ENCODE results near the gene ACTG1. TPM values are rescaled to one million over a fixed set of nuclear protein-coding genes. Genes with fewer than 3 reads are reported as not detected.

ACTG1 gene
- total RNA-seq, 8 experiments from 2014 or later = 2,076 to 6,877 (median 3,447) TPM

DNA sequence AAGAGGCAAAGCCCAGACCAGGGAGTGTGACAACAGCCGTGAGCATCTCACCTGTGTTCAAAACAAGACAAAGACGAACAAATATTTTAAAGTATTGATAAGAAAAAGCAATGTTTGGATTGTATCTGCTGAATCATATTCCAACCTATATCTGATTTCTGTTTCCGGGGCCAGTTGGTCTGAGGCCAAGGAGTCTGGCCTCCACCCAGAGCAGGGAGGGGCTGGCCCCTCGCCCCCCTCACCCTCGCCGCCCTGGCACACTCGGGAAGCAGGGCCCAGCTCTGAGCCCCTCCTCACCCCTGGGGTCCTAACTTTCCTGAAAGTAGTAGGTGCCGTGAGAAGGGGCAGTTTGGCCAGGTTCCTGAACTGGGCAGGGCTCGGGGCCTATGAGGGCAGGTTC, 48.0 kb downstream of the ACTG1 start:
- in situ Hi-C loops (cut with MboI; ENCODE audit: low pct_unique_long_range_greater_than_20kb in 2 of 9, low sequenced_read_pairs in 9 of 9, unreplicated experiment in 9 of 9) = no loop called here
- peaks cover 42 to 44% of the 10 kb centered on the region in 2 donors for H3K4me1 ChIP-seq (replicated peaks in 1 of 2)
- no peak overlapping the region for H3K27ac ChIP-seq
- 40 to 90% (median 83%) methylated on average over 1 to 5 of the region's 9 CpGs; no CpG with 5 or more reads in 5 of the 10 experiments for WGBS, 10 experiments
- no peak for ATAC-seq (replicated peaks in 6 of 8)
- no peak overlapping the region for H3K4me3 ChIP-seq

DNA sequence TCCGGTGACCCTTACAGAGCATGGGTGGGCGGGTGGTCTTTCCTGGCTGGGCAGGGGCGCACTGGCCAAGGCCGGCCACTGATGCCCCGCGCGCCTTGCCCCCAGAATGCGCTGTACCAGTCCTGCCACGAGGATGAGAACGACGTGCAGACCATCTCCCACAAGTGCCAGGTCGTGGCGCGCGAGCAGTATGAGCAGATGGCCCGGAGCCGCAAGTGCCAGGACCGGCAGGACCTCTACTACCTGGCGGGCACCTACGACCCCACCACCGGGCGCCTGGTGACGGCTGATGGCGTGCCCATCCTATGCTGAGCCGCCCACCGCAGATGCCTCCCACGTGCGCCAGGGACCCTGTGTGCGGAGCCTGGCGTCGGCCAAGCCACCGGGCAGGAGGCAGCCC, 49.1 kb downstream of the ACTG1 start:
- peaks cover 33 to 34% of the 10 kb centered on the region in 2 donors for H3K4me1 ChIP-seq (replicated peaks in 1 of 2)
- 90 to 100% (median 98%) methylated on average over 2 to 21 of the region's 32 CpGs; no CpG with 5 or more reads in 5 of the 10 experiments for WGBS, 10 experiments
- H3K27ac ChIP-seq = no peak overlapping the region
- no peak overlapping the region for H3K4me3 ChIP-seq
- ATAC-seq (replicated peaks in 6 of 8) = no peak
- in situ Hi-C loops (cut with MboI; ENCODE audit: low pct_unique_long_range_greater_than_20kb in 2 of 9, low sequenced_read_pairs in 9 of 9, unreplicated experiment in 9 of 9) = no loop called here

- H3K4me1 ChIP-seq (replicated peaks in 1 of 2) = peaks cover 24 to 25% of the 10 kb centered on the region in 2 donors
- H3K27ac ChIP-seq = no peak overlapping the region
- no peak for ATAC-seq (replicated peaks in 6 of 8)
- no peak overlapping the region for H3K4me3 ChIP-seq
- in situ Hi-C loops (cut with MboI; ENCODE audit: low pct_unique_long_range_greater_than_20kb in 2 of 9, low sequenced_read_pairs in 9 of 9, unreplicated experiment in 9 of 9) = no loop called here
- WGBS, 10 experiments = 93 to 100% methylated on average over 1 to 3 of the region's 33 CpGs; no CpG with 5 or more reads in 8 of the 10 experiments
Observed at GRCh38 chr17:81462506-81463125, 50.0 kb downstream of the ACTG1 start.

- in situ Hi-C loops (cut with MboI; ENCODE audit: low pct_unique_long_range_greater_than_20kb in 2 of 9, low sequenced_read_pairs in 9 of 9, unreplicated experiment in 9 of 9) = no loop called here
- Histone ChIP-seq H3K4me1 (replicated peaks in 1 of 2) (peaks cover 21 to 22% of the 10 kb centered on the region in 2 donors), H3K4me3 (no peak overlapping the region), H3K27ac (no peak overlapping the region)
- ATAC-seq (replicated peaks in 6 of 8) = no peak
- 80 to 100% (median 96%) methylated on average over 1 to 10 of the region's 50 CpGs; no CpG with 5 or more reads in 6 of the 10 experiments for WGBS, 10 experiments
Observed at GRCh38 chr17:81461607-81462500, 50.7 kb downstream of the ACTG1 start.

- Histone ChIP-seq H3K27ac (no peak overlapping the region), H3K4me3 (no peak overlapping the region), H3K4me1 (replicated peaks in 1 of 2) (peaks cover 18 to 22% of the 10 kb centered on the region in 2 donors)
- no CpG with 5 or more reads among the region's 43 CpGs for WGBS, 10 experiments
- in situ Hi-C loops (cut with MboI; ENCODE audit: low pct_unique_long_range_greater_than_20kb in 2 of 9, low sequenced_read_pairs in 9 of 9, unreplicated experiment in 9 of 9) = no loop called here
- no peak for ATAC-seq (replicated peaks in 6 of 8)
Observed at GRCh38 chr17:81460856-81461460, 51.6 kb downstream of the ACTG1 start.

Other genes with a start within 250 kb of the ACTG1 start
- 10 to 100 TPM; 29.0 to 57.1 (median 49.1) TPM for gene SLC38A10, start 217.5 kb downstream of the ACTG1 start, total RNA-seq
- gene BAHCC1, start 117.3 kb downstream of the ACTG1 start, total RNA-seq = 10 to 100 TPM in 4 of 8 experiments, 1 to 10 TPM in 4; 1.9 to 19.5 (median 10.4) TPM
- 1 to 10 TPM in 4 of 8 experiments, under 1 TPM in 4; 0.36 to 3.0 (median 1.2) TPM for gene FSCN2, start 15.6 kb upstream of the ACTG1 start, total RNA-seq
- 10 to 100 TPM; 13.9 to 34.9 (median 22.8) TPM for gene FAAP100, start 39.6 kb upstream of the ACTG1 start, total RNA-seq
- 10 to 100 TPM; 19.3 to 78.3 (median 41.8) TPM for gene NPLOC4, start 124.3 kb upstream of the ACTG1 start, total RNA-seq
- gene TSPAN10, start 124.4 kb upstream of the ACTG1 start, total RNA-seq = 1 to 10 TPM in 3 of 8 experiments, under 1 TPM in 4, not detected in 1; 0.22 to 1.2 (median 1.00) TPM
- under 1 TPM in 6 of 8 experiments, not detected in 2; 0.20 to 0.79 (median 0.55) TPM for gene PDE6G, start 143.7 kb upstream of the ACTG1 start, total RNA-seq
- 10 to 100 TPM; 20.2 to 85.8 (median 33.6) TPM for gene OXLD1, start 153.8 kb upstream of the ACTG1 start, total RNA-seq
- gene CCDC137, start 153.9 kb upstream of the ACTG1 start, total RNA-seq = 10 to 100 TPM in 6 of 8 experiments, 1 to 10 TPM in 2; 9.1 to 34.6 (median 22.5) TPM
- 10 to 100 TPM; 32.5 to 76.0 (median 48.4) TPM for gene ARL16, start 171.0 kb upstream of the ACTG1 start, total RNA-seq
- gene HGS, start 171.2 kb upstream of the ACTG1 start, total RNA-seq = 10 to 100 TPM; 46.1 to 89.5 (median 62.4) TPM
- 100 to 1,000 TPM in 2 of 8 experiments, 10 to 100 TPM in 6; 17.0 to 155 (median 39.6) TPM for gene MRPL12, start 190.6 kb upstream of the ACTG1 start, total RNA-seq
- gene SLC25A10, start 199.5 kb upstream of the ACTG1 start, total RNA-seq = 10 to 100 TPM in 3 of 8 experiments, 1 to 10 TPM in 5; 2.4 to 24.9 (median 5.0) TPM